ENCODE data around the gene PRPF19.
"Not testable (repeated sequence)": the region's sequence is repeated elsewhere in the genome, so short reads cannot be mapped to it uniquely, and the experiment has no call there.

PRPF19 gene

GRCh38 chr11:60922906-60923305, 16.5 kb upstream of the PRPF19 start:
- DNase-seq: no peak

GRCh38 chr11:60921777-60922335, 15.5 kb upstream of the PRPF19 start:
- DNase-seq: no peak

GRCh38 chr11:60921259-60921658, 14.9 kb upstream of the PRPF19 start:
- no peak for DNase-seq

GRCh38 chr11:60919956-60920355, 13.6 kb upstream of the PRPF19 start:
- DNase-seq: no peak

- no peak for DNase-seq
These were observed 12.9 kb upstream of the PRPF19 start for GRCh38 chr11:60919320-60919719.

- DNase-seq: no peak
These were observed 12.5 kb upstream of the PRPF19 start for GRCh38 chr11:60918939-60919265.

GRCh38 chr11:60918251-60918938, 12.0 kb upstream of the PRPF19 start:
- no peak for DNase-seq

- DNase-seq: no peak
These were observed 10.9 kb upstream of the PRPF19 start for GRCh38 chr11:60917267-60917666.

- no peak for DNase-seq
These were observed 10.4 kb upstream of the PRPF19 start for GRCh38 chr11:60916669-60917206.

- DNase-seq: peak; percentile 83
These were observed 9.0 kb upstream of the PRPF19 start for GRCh38 chr11:60915248-60915914.

GRCh38 chr11:60914633-60915247, 8.4 kb upstream of the PRPF19 start:
- DNase-seq: peak; percentile 46

- DNase-seq: peak; percentile 92
These were observed 7.6 kb upstream of the PRPF19 start, which contains the start of gene TMEM109 for GRCh38 chr11:60913793-60914632. Gene TMEM109, plus strand, starts transcription at chr11:60914158. Its CDS starts 5,536 bp downstream, at chr11:60919694.

- DNase-seq: no peak
These were observed 6.6 kb upstream of the PRPF19 start for GRCh38 chr11:60912851-60913528.

- peak; percentile 41 for DNase-seq
These were observed 6.0 kb upstream of the PRPF19 start for GRCh38 chr11:60912223-60912850.

- no peak for DNase-seq
These were observed 4.5 kb upstream of the PRPF19 start for GRCh38 chr11:60910711-60911380.

- no peak for DNase-seq
These were observed 3.9 kb upstream of the PRPF19 start for GRCh38 chr11:60910281-60910687.

GRCh38 chr11:60909680-60910280, 3.4 kb upstream of the PRPF19 start:
- not testable (repeated sequence) for DNase-seq

- no peak for DNase-seq
These were observed 2.4 kb upstream of the PRPF19 start for GRCh38 chr11:60908803-60909202.

GRCh38 chr11:60905551-60906113, 753 bp downstream of the PRPF19 start:
- peak; percentile 50 for DNase-seq

- DNase-seq: no peak
These were observed 1.3 kb downstream of the PRPF19 start for GRCh38 chr11:60905047-60905446.
